CD4-positive, alpha-beta T cell treated with Interleukin-21 for 1 hour (primary cell): Measurements from ENCODE around the gene NUDCD2.
A peak's percentile ranks its signal among the peaks of the same experiment; 100 is the strongest.
"Not testable (repeated sequence)": the region's sequence is repeated elsewhere in the genome, so short reads cannot be mapped to it uniquely, and the experiment has no call there.

ENCODE experiments used
- DNase-seq: peaks from one replicate; pipeline ENCODE4 v3.0.0-alpha.2; 2020

NUDCD2 gene

GRCh38 chr5:163415673-163416072 lies 44.2 kb downstream of the NUDCD2 start:
- not testable (repeated sequence) for DNase-seq

- no peak for DNase-seq
Observed at GRCh38 chr5:163410505-163410904, 49.4 kb downstream of the NUDCD2 start.

- DNase-seq: no peak
Observed at GRCh38 chr5:163409384-163409783, 50.5 kb downstream of the NUDCD2 start.

- DNase-seq: peak; percentile 60
Observed at GRCh38 chr5:163408311-163408923, 51.5 kb downstream of the NUDCD2 start.

GRCh38 chr5:163407034-163407655 lies 52.8 kb downstream of the NUDCD2 start:
- no peak for DNase-seq

- no peak for DNase-seq
Observed at GRCh38 chr5:163404364-163405173, 55.3 kb downstream of the NUDCD2 start.

GRCh38 chr5:163402007-163402406 lies 57.9 kb downstream of the NUDCD2 start:
- no peak for DNase-seq

GRCh38 chr5:163401271-163401670 lies 58.6 kb downstream of the NUDCD2 start:
- DNase-seq: no peak

- no peak for DNase-seq
Observed at GRCh38 chr5:163399923-163400322, 60.0 kb downstream of the NUDCD2 start.

GRCh38 chr5:163397354-163397753 lies 62.5 kb downstream of the NUDCD2 start:
- no peak for DNase-seq

- DNase-seq: not testable (repeated sequence)
Observed at GRCh38 chr5:163396818-163397340, 63.0 kb downstream of the NUDCD2 start.
